HCT116 (cell line): ENCODE measurements around the gene CIT. TPM values are rescaled to one million over a fixed set of nuclear protein-coding genes. Genes with fewer than 3 reads are reported as not detected.

Experiments
- ATAC-seq: fragments of 200-7000 bp; cut with Tn5 transposase; 2 replicates; pipeline ENCODE4 v1.9.1; 2020; ENCODE audit warnings: mild to moderate bottlenecking, moderate library complexity
- BruUV-seq: library from RNA; stranded (reverse); fragments of 400-500 nt; replicated peaks from 2 replicates; lab custom pipeline; 2021; lab: Mats Ljungman, UMichigan
- CTCF ChIA-PET: fragments of 300-600 bp; sonication (Branson Sonifier 250); formaldehyde crosslinking; loops from one replicate; lab custom pipeline; 2021; ENCODE audit warnings: antibody characterized with exemption; lab: Charles Lee
- POLR2A ChIA-PET: fragments of 300-600, 350-600 bp; sonication (Branson Sonifier 250); formaldehyde crosslinking; loops from one replicate; lab custom pipeline; 2021; ENCODE audit warnings: antibody characterized with exemption; lab: Charles Lee
- RAD21 ChIA-PET, 2 experiments: fragments of 300-600 bp; sonication (Branson Sonifier 250); formaldehyde crosslinking; loops; one replicate each; lab custom pipeline; 2023; ENCODE audit warnings: low total read pairs in 2 of 2; ENCODE audit not compliant: uncharacterized antibody in 2 of 2, unreplicated experiment in 2 of 2, low non-redundant PET in 1 of 2; lab: Charles Lee
- DNase-seq: peaks from one replicate; pipeline ENCODE4 v3.0.0-alpha.2; 2010; ENCODE audit warnings: low read depth, low spot score
- H2AFZ ChIP-seq: fragments of 200-600 bp; shearing (Covaris generic), sonication (generic); 2 replicates; pipeline ENCODE4 v1.6.1; 2017; ENCODE audit warnings: low read depth, mixed run types, mixed read lengths, antibody characterized with exemption, low read length; ENCODE audit not compliant: poor library complexity, severe bottlenecking
- H3K27ac ChIP-seq: 2 replicates; pipeline ENCODE4 v1.5.1; 2012; ENCODE audit warnings: low read depth, low read length
- H3K27me3 ChIP-seq: fragments of 200-600 bp; sonication (generic); 2 replicates; pipeline ENCODE4 v1.6.1; 2016; ENCODE audit warnings: mixed run types, low read length, mixed read lengths; ENCODE audit not compliant: insufficient read depth
- H3K36me3 ChIP-seq, 2 experiments: fragments of 200-500 bp in 1 of 2; fragments of 200-600 bp in 1 of 2; sonication (Bioruptor generic) in 1 of 2; sonication (generic) in 1 of 2; 2 replicates each; pipeline versions ENCODE4 v1.5.1 to v1.6.1; 2014 to 2016; ENCODE audit warnings: low read length in 2 of 2, inconsistent platforms in 1 of 2, mixed read lengths in 1 of 2, mixed run types in 1 of 2; ENCODE audit not compliant: insufficient read depth in 2 of 2, control insufficient read depth in 1 of 2
- H3K4me1 ChIP-seq, 2 experiments: fragments of 200-600 bp in 1 of 2; sonication (generic) in 1 of 2; 2 replicates each; pipeline versions ENCODE4 v1.5.1 to v1.6.1; 2012 to 2017; ENCODE audit warnings: low read length in 2 of 2, inconsistent platforms in 1 of 2, mild to moderate bottlenecking in 1 of 2, mixed read lengths in 1 of 2, mixed run types in 1 of 2, moderate library complexity in 1 of 2; ENCODE audit not compliant: insufficient read depth in 2 of 2, control insufficient read depth in 1 of 2
- H3K4me2 ChIP-seq: fragments of 200-600 bp; sonication (generic); 2 replicates; pipeline ENCODE4 v1.6.1; 2017; ENCODE audit warnings: mixed run types, low read length, mixed read lengths
- H3K4me3 ChIP-seq, 2 experiments: fragments of 200-600 bp in 1 of 2; sonication (generic) in 1 of 2; replicated peaks in 1 of 2; 2 replicates each; pipeline ENCODE4 v1.5.1; 2011 to 2016; ENCODE audit warnings: low read length in 2 of 2, control low read depth in 1 of 2, low read depth in 1 of 2, mild to moderate bottlenecking in 1 of 2, mixed read lengths in 1 of 2, mixed run types in 1 of 2
- H3K79me2 ChIP-seq: fragments of 200-600 bp; sonication (generic); 2 replicates; pipeline ENCODE4 v1.6.1; 2017; ENCODE audit warnings: mild to moderate bottlenecking, mixed run types, low read length, moderate library complexity, mixed read lengths; ENCODE audit not compliant: insufficient read depth
- H3K9ac ChIP-seq: fragments of 200-600 bp; sonication (generic); 2 replicates; pipeline ENCODE4 v1.6.1; 2016; ENCODE audit warnings: low read length, mixed read lengths
- H3K9me2 ChIP-seq: fragments of 200-600 bp; sonication (generic), shearing (Covaris generic); 2 replicates; pipeline ENCODE4 v1.6.1; 2017; ENCODE audit warnings: mixed run types, mild to moderate bottlenecking, moderate library complexity; ENCODE audit not compliant: insufficient read depth
- H3K9me3 ChIP-seq, 2 experiments: fragments of 200-500 bp in 1 of 2; fragments of 200-600 bp in 1 of 2; sonication (Bioruptor generic) in 1 of 2; sonication (generic) in 1 of 2; 2 replicates each; pipeline ENCODE4 v1.6.1; 2014 to 2017; ENCODE audit warnings: low read length in 2 of 2, mixed read lengths in 2 of 2, inconsistent platforms in 1 of 2, low read depth in 1 of 2, mild to moderate bottlenecking in 1 of 2, mixed run types in 1 of 2, moderate library complexity in 1 of 2; ENCODE audit not compliant: control insufficient read depth in 1 of 2, insufficient read depth in 1 of 2
- H4K20me1 ChIP-seq: fragments of 200-600 bp; sonication (generic), shearing (Covaris generic); 2 replicates; pipeline ENCODE4 v1.6.1; 2017; ENCODE audit warnings: mixed run types, mild to moderate bottlenecking, moderate library complexity; ENCODE audit not compliant: insufficient read depth
- ATF3 ChIP-seq: IDR thresholded peaks from 2 replicates; pipeline ENCODE4 v1.6.1; 2012
- CBX3 ChIP-seq: IDR thresholded peaks from 2 replicates; pipeline ENCODE4 v1.6.1; 2012; ENCODE audit warnings: low read depth
- CTCF ChIP-seq, 3 experiments: fragments of 200-600 bp in 1 of 3; sonication (generic) in 1 of 3; IDR thresholded peaks in 2 of 3; conservative IDR thresholded peaks in 1 of 3; 2 replicates each; pipeline ENCODE4 v1.5.1; 2012 to 2017; ENCODE audit warnings: low read depth in 2 of 3, low read length in 2 of 3, antibody characterized with exemption in 1 of 3, borderline replicate concordance in 1 of 3, control low read depth in 1 of 3, mild to moderate bottlenecking in 1 of 3, mixed read lengths in 1 of 3, mixed run types in 1 of 3, moderate library complexity in 1 of 3; ENCODE audit not compliant: insufficient read depth in 1 of 3
- EGR1 ChIP-seq: IDR thresholded peaks from 2 replicates; pipeline ENCODE4 v1.6.1; 2012; ENCODE audit warnings: low read depth
- ELF1 ChIP-seq: IDR thresholded peaks from 2 replicates; pipeline ENCODE4 v1.6.1; 2012; ENCODE audit warnings: low read depth, borderline replicate concordance
- EZH2 ChIP-seq: fragments of 200-600 bp; sonication (generic); IDR thresholded peaks from 2 replicates; pipeline ENCODE4 v1.6.1; 2017; ENCODE audit warnings: antibody characterized with exemption, mixed run types
- FOSL1 ChIP-seq: IDR thresholded peaks from 2 replicates; pipeline ENCODE4 v1.6.1; 2012; ENCODE audit warnings: low read depth
- POLR2A ChIP-seq: IDR thresholded peaks from 2 replicates; pipeline ENCODE4 v1.7.0; 2011; ENCODE audit warnings: borderline replicate concordance; ENCODE audit not compliant: insufficient read depth, insufficient read length; ENCODE audit errors: extremely low read depth
- POLR2AphosphoS5 ChIP-seq: IDR thresholded peaks from 2 replicates; pipeline ENCODE4 v1.6.1; 2011; ENCODE audit warnings: mild to moderate bottlenecking, low read depth, low read length, moderate library complexity
- RAD21 ChIP-seq: IDR thresholded peaks from 2 replicates; pipeline ENCODE4 v1.6.1; 2012; ENCODE audit warnings: low read depth, mild to moderate bottlenecking
- SP1 ChIP-seq: IDR thresholded peaks from 2 replicates; pipeline ENCODE4 v1.6.1; 2012; ENCODE audit warnings: low read depth
- SRF ChIP-seq: IDR thresholded peaks from 2 replicates; pipeline ENCODE4 v1.6.1; 2012; ENCODE audit warnings: low read depth
- TCF7L2 ChIP-seq: IDR thresholded peaks from 2 replicates; pipeline ENCODE4 v1.7.0; 2011; ENCODE audit warnings: borderline replicate concordance, inconsistent platforms; ENCODE audit not compliant: insufficient read depth, insufficient read length; ENCODE audit errors: extremely low read depth
- YY1 ChIP-seq: IDR thresholded peaks from 2 replicates; pipeline ENCODE4 v1.6.1; 2011; ENCODE audit warnings: low read length, low read depth, moderate library complexity, mild to moderate bottlenecking; ENCODE audit not compliant: insufficient replicate concordance; ENCODE audit errors: extremely low read depth
- ZFX ChIP-seq: fragments of 450-650 bp; IDR thresholded peaks from 2 replicates; pipeline ENCODE4 v1.6.1; 2017
- ZNF274 ChIP-seq: fragments of 200-500 bp; sonication (Bioruptor generic); IDR thresholded peaks from 2 replicates; pipeline ENCODE4 v1.6.1; 2014; ENCODE audit warnings: mild to moderate bottlenecking, low read depth, low read length, inconsistent platforms
- intact Hi-C: fragments of 100-400 bp; cut with micrococcal nuclease; formaldehyde crosslinking; loops from 2 replicates; pipeline ENCODE4 v1.10.0; 2022
- total RNA-seq: library from RNA; stranded (reverse); gene quantifications from one replicate; pipeline ENCODE4 v1.2.1, GENCODE V29; 2021; ENCODE audit not compliant: unreplicated experiment
- TF ChIP-seq, protein P1 (sequence below): IDR thresholded peaks from 2 replicates; pipeline ENCODE4 v1.6.1; 2012; ENCODE audit warnings: low read depth

Gene CIT
- total RNA-seq, 1 experiment from 2014 or later: 54.2 TPM

DNA sequence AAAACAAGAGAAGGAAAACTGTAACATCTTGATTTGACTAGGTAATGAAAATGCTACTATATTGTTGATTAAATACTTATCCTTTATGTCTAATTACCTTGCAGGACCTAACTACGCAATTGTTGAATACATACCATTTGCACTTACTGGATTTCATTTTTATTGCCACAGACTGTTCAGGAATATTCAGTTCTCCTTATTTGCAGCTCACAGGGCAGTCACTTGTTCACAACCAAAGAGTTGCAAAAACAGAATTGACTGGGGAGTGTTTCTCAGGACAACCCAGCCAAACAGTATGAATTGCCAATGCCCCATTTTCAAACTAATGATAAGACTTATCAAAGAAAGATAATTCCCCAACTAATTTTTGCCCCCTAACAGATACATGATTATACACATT, 49.4 kb downstream of the CIT start:
- ChIA-PET POLR2A (interaction anchor here (0.7 kb wide), 1 partner anchor 139 kb away, joined by 3 read pairs; no protein-coding TSS in a partner anchor), CTCF (no interaction called here), RAD21 (no interaction called here)
- Histone ChIP-seq H3K9ac (no peak overlapping the region), H2AFZ (no peak overlapping the region), H3K27me3 (no peaks in the 10 kb centered on the region), H4K20me1 (no peaks in the 10 kb centered on the region; the same call in 1 of the 2 replicates), H3K9me2 (no peaks in the 10 kb centered on the region), H3K9me3 (no peaks in the 10 kb centered on the region), H3K36me3 (peaks cover 8 to 12% of the 10 kb centered on the region in 2 experiments), H3K4me1 (no peaks in the 10 kb centered on the region), H3K4me2 (no peak overlapping the region), H3K27ac (no peak overlapping the region), H3K4me3 (no peak overlapping the region), H3K79me2 (no peaks in the 10 kb centered on the region)
- no peak for TF ChIP-seq TCF7L2
- TF ChIP-seq POLR2A: no peak
- TF ChIP-seq, protein P1, sequence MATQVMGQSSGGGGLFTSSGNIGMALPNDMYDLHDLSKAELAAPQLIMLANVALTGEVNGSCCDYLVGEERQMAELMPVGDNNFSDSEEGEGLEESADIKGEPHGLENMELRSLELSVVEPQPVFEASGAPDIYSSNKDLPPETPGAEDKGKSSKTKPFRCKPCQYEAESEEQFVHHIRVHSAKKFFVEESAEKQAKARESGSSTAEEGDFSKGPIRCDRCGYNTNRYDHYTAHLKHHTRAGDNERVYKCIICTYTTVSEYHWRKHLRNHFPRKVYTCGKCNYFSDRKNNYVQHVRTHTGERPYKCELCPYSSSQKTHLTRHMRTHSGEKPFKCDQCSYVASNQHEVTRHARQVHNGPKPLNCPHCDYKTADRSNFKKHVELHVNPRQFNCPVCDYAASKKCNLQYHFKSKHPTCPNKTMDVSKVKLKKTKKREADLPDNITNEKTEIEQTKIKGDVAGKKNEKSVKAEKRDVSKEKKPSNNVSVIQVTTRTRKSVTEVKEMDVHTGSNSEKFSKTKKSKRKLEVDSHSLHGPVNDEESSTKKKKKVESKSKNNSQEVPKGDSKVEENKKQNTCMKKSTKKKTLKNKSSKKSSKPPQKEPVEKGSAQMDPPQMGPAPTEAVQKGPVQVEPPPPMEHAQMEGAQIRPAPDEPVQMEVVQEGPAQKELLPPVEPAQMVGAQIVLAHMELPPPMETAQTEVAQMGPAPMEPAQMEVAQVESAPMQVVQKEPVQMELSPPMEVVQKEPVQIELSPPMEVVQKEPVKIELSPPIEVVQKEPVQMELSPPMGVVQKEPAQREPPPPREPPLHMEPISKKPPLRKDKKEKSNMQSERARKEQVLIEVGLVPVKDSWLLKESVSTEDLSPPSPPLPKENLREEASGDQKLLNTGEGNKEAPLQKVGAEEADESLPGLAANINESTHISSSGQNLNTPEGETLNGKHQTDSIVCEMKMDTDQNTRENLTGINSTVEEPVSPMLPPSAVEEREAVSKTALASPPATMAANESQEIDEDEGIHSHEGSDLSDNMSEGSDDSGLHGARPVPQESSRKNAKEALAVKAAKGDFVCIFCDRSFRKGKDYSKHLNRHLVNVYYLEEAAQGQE: no peak
- no peak for TF ChIP-seq SRF
- TF ChIP-seq ATF3: no peak
- no peak for TF ChIP-seq ZFX
- TF ChIP-seq POLR2AphosphoS5: no peak
- no peak for TF ChIP-seq SP1
- no peak for TF ChIP-seq EGR1
- no peak for TF ChIP-seq FOSL1
- TF ChIP-seq EZH2: no peak
- no peak for TF ChIP-seq CBX3
- no peak for TF ChIP-seq CTCF (IDR thresholded peaks at IDR 0.05 in 2 of 3, conservative IDR thresholded peaks at IDR 0.05 in 1 of 3; ENCODE audit: borderline replicate concordance in 1 of 3, insufficient read depth in 1 of 3, low read depth in 2 of 3, low read length in 2 of 3)
- no peak for TF ChIP-seq RAD21
- no peak for TF ChIP-seq ZNF274
- no peak for TF ChIP-seq YY1
- TF ChIP-seq ELF1: no peak
- DNase-seq: no peak
- no TSS peak for BruUV-seq
- intact Hi-C loops: no loop called here
- ATAC-seq: no peak
